ENCODE data around the gene C5orf34.

DNA sequence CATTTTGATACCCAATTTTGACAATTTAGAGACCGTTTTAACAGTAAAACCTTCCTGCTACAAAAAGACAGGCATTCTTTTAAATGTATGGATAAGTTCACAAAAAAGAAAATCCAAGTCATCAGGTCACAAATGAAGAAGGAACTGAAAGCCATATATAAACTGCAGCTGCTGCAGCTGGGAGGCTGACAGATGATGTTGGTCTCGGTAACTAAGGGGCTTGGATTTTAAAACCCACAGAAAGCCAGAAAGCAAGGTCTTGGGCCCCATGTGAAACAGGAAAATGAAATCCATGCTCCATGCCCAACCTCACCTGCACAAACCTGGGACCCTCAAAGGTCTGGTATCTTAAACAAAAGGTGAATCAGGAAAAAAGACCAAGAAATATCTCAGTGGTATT is 15.7 kb upstream of the C5orf34 start:
- TF ChIP-seq, protein P1, sequence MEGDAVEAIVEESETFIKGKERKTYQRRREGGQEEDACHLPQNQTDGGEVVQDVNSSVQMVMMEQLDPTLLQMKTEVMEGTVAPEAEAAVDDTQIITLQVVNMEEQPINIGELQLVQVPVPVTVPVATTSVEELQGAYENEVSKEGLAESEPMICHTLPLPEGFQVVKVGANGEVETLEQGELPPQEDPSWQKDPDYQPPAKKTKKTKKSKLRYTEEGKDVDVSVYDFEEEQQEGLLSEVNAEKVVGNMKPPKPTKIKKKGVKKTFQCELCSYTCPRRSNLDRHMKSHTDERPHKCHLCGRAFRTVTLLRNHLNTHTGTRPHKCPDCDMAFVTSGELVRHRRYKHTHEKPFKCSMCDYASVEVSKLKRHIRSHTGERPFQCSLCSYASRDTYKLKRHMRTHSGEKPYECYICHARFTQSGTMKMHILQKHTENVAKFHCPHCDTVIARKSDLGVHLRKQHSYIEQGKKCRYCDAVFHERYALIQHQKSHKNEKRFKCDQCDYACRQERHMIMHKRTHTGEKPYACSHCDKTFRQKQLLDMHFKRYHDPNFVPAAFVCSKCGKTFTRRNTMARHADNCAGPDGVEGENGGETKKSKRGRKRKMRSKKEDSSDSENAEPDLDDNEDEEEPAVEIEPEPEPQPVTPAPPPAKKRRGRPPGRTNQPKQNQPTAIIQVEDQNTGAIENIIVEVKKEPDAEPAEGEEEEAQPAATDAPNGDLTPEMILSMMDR (IDR thresholded peaks at IDR 0.05; ENCODE audit: low read length): no peak
- no peak for TF ChIP-seq EZH2 (IDR thresholded peaks at IDR 0.05; ENCODE audit: borderline replicate concordance, low read length)

Measured in OCI-LY1 (cell line).